Renal pelvis (tissue), 4 donors: ENCODE results near the gene TRRAP. TPM values are rescaled to one million over a fixed set of nuclear protein-coding genes. Genes with fewer than 3 reads are reported as not detected.

Experiments
- DNase-seq: peaks from one replicate; pipeline ENCODE4 v3.0.0-alpha.2; 2013
- polyA plus RNA-seq, 3 donors: library from polyadenylated mRNA; unstranded; fragments of 120-200 nt; gene quantifications; one replicate each; pipeline ENCODE4 v1.2.1, GENCODE V29; 2013; ENCODE audit not compliant: insufficient read length in 3 of 3

Gene TRRAP
- polyA plus RNA-seq, 3 donors = 42.0 to 49.6 (median 46.3) TPM

GRCh38 chr7:98943336-98943735 lies 65.0 kb downstream of the TRRAP start:
- DNase-seq = no peak

GRCh38 chr7:98944386-98944785 lies 66.1 kb downstream of the TRRAP start:
- DNase-seq = no peak

- no peak for DNase-seq
Measured at GRCh38 chr7:98945852-98946251, 67.5 kb downstream of the TRRAP start.

- DNase-seq = no peak
Measured at GRCh38 chr7:98946389-98946788, 68.1 kb downstream of the TRRAP start.

GRCh38 chr7:98949336-98950044 lies 71.2 kb downstream of the TRRAP start:
- DNase-seq = no peak

GRCh38 chr7:98955992-98956391 lies 77.7 kb downstream of the TRRAP start:
- no peak for DNase-seq

GRCh38 chr7:98956469-98956868 lies 78.1 kb downstream of the TRRAP start:
- no peak for DNase-seq

- no peak for DNase-seq
Measured at GRCh38 chr7:98956937-98957336, 78.6 kb downstream of the TRRAP start.

- no peak for DNase-seq
Measured at GRCh38 chr7:98957766-98958165, 79.4 kb downstream of the TRRAP start.

- DNase-seq = no peak
Measured at GRCh38 chr7:98958968-98959367, 80.6 kb downstream of the TRRAP start.

- DNase-seq = no peak
Measured at GRCh38 chr7:98963305-98963704, 85.0 kb downstream of the TRRAP start.

- no peak for DNase-seq
Measured at GRCh38 chr7:98964596-98964995, 86.3 kb downstream of the TRRAP start.

- no peak for DNase-seq
Measured at GRCh38 chr7:98968621-98969020, 90.3 kb downstream of the TRRAP start.

GRCh38 chr7:98969386-98969785 lies 91.1 kb downstream of the TRRAP start:
- DNase-seq = no peak

- DNase-seq = no peak
Measured at GRCh38 chr7:98970016-98970615, 91.8 kb downstream of the TRRAP start.

- no peak for DNase-seq
Measured at GRCh38 chr7:98970805-98971204, 92.5 kb downstream of the TRRAP start.

GRCh38 chr7:98974205-98974604 lies 95.9 kb downstream of the TRRAP start:
- no peak for DNase-seq

GRCh38 chr7:98974906-98975816 lies 96.8 kb downstream of the TRRAP start:
- no peak for DNase-seq

- no peak for DNase-seq
Measured at GRCh38 chr7:98976396-98977185, 98.3 kb downstream of the TRRAP start.

- no peak for DNase-seq
Measured at GRCh38 chr7:98978672-98979071, 100.3 kb downstream of the TRRAP start.

GRCh38 chr7:98981701-98982100 lies 103.4 kb downstream of the TRRAP start:
- no peak for DNase-seq

GRCh38 chr7:98982686-98983085 lies 104.4 kb downstream of the TRRAP start:
- no peak for DNase-seq
